GM12865 (cell line): Measurements from ENCODE around the gene ABHD3.
"Not testable (repeated sequence)": the region's sequence is repeated elsewhere in the genome, so short reads cannot be mapped to it uniquely, and the experiment has no call there.

Source experiments
- DNase-seq: peaks from one replicate; pipeline ENCODE4 v3.0.0; 2010; ENCODE audit warnings: low read depth
- H3K4me3 ChIP-seq: 2 replicates; pipeline ENCODE4 v1.5.1; 2011; ENCODE audit warnings: mild to moderate bottlenecking, low read depth, low read length, control low read depth
- CTCF ChIP-seq: IDR thresholded peaks from 2 replicates; pipeline ENCODE4 v1.5.1; 2011; ENCODE audit warnings: low read length, control low read depth, low read depth, inconsistent platforms; ENCODE audit not compliant: insufficient read depth; ENCODE audit errors: missing control alignments

ABHD3 gene

GRCh38 chr18:21733011-21733410, 28.4 kb upstream of the ABHD3 start:
- no peak for TF ChIP-seq CTCF
- DNase-seq, result no peak
- H3K4me3 ChIP-seq, result no peak overlapping the region

- no peak for TF ChIP-seq CTCF
- no peak overlapping the region for H3K4me3 ChIP-seq
- DNase-seq, result no peak
These were observed 23.1 kb upstream of the ABHD3 start for GRCh38 chr18:21727702-21728101.

- DNase-seq, result no peak
- TF ChIP-seq CTCF, result no peak
- no peak overlapping the region for H3K4me3 ChIP-seq
These were observed 20.6 kb upstream of the ABHD3 start for GRCh38 chr18:21725201-21725600.

- no peak for TF ChIP-seq CTCF
- no peak overlapping the region for H3K4me3 ChIP-seq
- no peak for DNase-seq
These were observed 18.1 kb upstream of the ABHD3 start for GRCh38 chr18:21722687-21723086.

- peak; percentile 22 for DNase-seq
- no peak overlapping the region for H3K4me3 ChIP-seq
- TF ChIP-seq CTCF, result no peak
These were observed 9.9 kb upstream of the ABHD3 start for GRCh38 chr18:21714474-21714873.

- not testable (repeated sequence) for DNase-seq, H3K4me3 ChIP-seq
These were observed 2.6 kb upstream of the ABHD3 start for GRCh38 chr18:21707130-21707529.

- no peak for DNase-seq
- no peak for TF ChIP-seq CTCF
- H3K4me3 ChIP-seq, result no peak overlapping the region
These were observed 1.9 kb upstream of the ABHD3 start for GRCh38 chr18:21706386-21706865.
